GM21447 (cell line): Measurements from ENCODE around the gene TAF1B.
"Not testable (repeated sequence)": the region's sequence is repeated elsewhere in the genome, so short reads cannot be mapped to it uniquely, and the experiment has no call there.

Experiments
- ATAC-seq: cut with Tn5 transposase; IDR thresholded peaks from one replicate; pipeline ENCODE4 v1.9.1; 2021; ENCODE audit not compliant: unreplicated experiment

The TAF1B gene

DNA sequence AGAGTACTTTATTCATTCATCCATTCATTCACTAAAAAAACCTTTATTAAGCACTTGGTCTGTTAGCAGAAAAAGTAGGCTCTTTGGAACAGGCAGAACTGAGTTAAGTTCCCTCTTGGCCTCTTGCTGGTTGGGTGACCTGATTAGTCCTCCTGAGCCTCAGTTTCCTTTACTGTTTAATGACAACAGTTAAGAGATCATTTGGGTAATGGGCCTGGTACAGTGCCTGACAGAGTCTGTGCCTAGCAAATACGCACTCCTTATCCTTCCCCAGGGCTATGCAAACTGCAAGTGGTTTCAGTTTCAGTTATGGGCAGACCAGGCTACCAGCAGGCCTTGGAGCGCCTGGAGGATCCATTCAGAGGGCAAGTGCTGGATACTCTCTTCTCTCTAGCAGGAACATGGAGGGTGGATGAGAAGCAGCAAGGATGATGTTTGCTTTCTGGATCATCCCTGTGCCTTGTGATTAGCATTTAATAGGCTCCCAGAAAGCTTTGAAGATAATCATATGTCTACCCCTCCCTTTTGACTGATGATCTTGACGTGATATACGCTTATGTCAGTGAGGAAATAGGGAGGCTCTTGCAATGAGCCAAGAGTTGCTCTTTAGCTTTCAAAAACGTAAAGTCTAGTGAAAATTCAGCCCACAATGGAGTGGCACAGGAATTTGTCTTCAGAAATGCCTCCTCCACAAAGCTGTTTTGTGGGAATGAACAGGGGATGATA lies 12.4 kb upstream of the TAF1B start:
- ATAC-seq: no peak

DNA sequence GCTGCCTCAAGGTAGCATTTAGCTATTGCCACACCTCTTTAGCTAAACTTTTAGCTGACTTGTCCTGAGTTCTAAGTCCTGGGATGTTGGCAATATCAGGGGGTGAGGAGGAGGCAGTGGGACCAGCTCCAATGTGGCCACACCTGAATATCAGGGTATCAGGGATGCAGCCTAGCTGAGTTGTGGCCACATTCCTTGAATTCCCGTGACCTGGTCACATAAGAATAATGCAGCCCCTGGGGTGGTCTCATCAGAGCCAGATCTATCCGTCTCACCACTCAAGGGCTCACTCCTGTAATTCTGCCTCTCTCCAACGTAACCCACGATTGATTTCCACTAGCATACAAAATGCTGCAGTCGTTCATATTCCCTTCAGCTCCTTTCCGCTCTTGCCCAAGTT lies 11.6 kb upstream of the TAF1B start:
- no peak for ATAC-seq

DNA sequence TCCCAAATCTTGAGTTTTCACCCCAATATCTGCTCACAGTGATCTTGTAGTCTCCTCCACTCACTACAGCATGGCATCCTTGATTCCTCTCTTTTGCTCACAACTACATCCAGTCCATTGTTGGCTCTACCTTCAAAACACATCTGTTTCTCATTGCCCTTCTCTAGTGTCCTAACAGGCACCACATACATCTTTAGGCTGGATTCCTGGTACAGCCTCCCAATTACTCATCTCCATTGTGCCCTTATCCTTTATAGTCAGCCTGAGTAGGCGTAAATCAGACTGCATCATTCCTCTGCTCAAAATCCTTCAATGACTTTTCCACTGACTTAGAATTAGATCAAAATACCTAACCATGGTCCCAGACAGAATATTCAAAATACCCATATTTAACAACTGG lies 10.7 kb upstream of the TAF1B start:
- ATAC-seq: no peak

DNA sequence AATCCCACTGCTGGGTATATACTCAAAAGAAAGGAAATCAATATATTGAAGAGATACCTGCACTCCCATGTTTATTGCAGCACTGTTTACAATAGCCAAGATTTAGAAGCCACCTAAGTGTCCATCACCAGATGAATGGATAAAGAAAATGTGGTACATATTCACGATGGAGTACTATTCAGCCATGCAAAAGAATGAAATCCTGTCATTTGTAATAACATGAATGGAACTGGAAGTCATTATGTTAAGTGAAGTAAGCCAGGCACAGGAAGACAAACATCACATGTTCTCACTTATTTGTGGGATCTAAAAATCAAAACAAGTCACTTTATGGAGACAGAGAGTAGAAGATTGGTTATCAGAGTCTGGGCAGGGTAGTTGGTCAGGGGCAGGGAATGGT lies 8.2 kb upstream of the TAF1B start:
- not testable (repeated sequence) for ATAC-seq

DNA sequence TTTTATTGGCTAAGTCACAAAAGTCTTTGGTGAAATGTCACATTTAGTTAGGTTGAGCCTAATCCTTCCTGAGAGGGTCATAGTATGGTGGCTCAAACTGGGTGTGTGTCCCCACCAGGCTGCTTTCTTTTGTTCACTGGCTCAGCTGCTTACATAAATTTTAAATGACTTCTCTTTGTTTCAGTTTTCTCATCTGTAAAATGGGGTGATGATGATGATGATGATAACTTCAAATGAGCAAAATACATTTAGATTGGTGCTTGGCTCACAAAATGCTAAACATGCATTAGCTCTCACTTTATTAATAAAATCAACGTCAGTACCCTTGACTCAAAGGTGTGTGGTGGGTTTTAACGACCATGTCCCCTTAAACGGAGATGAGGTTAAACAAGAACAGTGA lies 7.2 kb upstream of the TAF1B start:
- ATAC-seq: no peak

DNA sequence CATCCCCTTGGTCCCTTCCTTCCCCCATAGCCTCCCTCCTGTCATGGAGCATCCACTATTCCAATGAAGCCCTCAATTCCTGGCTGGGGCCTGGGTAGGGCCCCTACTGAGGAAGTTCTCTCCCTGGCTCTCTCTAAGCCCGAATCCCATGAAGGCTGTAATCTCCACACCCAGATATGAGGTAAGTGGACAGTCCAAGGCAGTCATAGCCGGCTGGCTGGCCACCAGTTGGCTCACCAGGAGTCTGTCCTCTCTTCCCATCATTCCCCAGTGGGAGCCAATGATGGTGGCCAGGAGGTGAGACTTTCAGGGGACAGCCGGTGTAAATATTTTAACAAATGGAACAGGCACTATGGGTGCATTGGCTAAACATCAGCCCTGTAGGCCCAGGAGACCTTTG lies 6.8 kb upstream of the TAF1B start:
- no peak for ATAC-seq

DNA sequence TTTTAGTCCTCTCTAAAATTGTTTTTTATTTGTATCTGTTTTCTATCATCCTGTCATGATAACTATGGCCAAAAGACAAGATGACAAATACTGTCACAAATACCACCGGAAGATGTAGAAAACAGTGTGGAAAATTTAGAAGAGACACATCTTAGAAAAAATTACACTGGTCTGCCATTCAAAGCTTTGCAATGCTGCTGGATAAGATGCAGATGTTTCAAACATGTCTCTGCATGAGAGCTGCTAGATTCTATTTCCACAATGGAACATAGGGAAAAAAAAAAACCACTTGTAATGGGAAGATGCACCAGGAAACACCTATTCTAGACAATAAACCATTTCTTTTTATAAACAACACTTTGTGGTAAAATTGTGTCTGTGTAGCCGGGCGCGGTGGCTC lies 5.8 kb upstream of the TAF1B start:
- ATAC-seq: no peak

DNA sequence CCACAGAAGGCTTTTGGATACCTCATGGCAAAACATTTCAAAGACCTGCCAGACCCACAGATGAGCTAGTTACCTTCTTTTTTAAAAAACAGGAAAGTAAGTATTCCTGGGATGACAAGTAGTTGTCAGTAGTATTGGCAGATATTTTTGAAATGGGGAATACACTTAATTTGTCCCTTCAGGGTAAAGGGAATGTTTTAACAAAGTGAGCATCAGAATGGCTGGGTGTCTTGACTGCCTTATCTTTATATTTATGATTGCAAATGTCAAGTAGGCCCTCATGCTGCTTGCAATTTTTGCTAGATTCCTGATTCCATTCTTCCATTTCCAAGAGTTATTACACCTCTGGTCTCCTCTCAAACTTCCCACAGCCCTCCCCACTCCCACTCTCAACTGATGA lies 4.9 kb upstream of the TAF1B start:
- no peak for ATAC-seq

DNA sequence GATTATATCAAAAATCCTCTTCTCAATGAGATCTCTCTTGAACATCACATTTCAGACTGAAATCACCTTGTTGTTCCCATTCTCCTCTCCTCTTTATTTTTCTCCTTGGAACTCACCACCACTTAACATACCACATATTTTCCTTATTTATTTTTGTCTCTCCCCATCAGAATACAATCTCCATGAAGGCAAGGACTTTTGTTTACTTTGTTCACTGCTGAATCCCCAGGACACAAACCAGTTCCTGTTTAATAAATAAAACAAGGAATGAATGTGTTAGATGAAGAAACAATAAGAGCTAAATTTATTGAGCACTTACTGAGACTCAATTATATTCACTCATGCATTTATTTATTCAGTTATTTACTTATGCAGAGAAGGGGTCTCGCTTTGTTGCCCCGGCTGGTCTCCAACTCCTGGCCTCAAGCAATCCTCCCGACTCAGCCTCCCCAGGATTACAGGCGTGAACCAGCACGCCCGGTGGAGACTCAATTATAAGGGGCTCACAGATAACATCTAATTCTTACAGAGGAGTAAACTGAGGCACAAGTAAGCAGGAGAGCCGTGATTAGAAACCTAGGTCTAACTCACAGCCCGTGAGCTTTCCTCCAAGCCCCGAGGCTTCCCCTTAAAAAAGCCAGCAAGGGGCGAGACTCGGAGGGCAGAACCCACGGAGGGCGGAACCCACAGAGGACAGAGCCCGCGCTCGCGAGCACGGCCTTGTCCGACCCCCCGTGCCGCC lies 616 bp upstream of the TAF1B start:
- ATAC-seq: no peak

DNA sequence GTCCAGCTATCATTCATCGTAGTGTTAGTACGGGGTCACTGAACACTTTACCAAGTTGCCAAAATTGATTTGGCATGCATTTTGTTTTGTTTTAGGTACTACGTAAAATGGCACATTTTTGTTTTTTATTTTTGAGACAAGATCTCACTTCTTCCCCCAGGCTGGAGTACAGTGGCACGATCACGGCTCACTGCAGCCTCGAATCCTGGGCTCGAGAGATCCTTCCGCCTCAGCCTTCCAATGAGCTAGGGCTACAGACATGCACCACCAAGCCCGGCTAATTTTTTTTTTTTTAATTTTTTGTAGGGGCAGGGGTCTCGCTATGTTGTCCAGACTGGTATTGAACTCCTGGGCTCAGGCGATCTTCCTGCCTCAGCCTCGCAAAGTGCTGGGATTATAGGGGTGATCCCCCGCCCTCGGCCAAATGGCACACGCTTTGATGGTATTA lies 786 bp downstream of the TAF1B start:
- ATAC-seq: peak; percentile 7

DNA sequence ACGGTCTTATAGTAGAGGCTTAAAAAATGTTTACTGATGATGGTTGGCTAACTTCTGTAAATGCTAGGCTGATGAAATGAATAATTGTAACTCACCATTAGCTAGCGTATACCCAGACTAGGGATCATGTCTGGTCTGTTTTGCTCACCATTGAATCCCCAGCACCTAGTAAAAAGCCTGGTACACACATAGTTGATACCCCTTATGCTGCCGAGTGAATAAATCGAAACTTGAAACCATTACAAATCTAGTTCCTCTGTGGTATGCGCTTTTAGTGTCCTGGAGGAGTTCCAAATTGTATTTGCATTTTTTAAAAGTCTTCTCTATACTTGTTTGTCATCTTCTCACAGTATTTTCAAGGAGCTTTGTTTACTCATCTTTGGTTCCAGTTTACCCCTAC lies 1.3 kb downstream of the TAF1B start:
- no peak for ATAC-seq

DNA sequence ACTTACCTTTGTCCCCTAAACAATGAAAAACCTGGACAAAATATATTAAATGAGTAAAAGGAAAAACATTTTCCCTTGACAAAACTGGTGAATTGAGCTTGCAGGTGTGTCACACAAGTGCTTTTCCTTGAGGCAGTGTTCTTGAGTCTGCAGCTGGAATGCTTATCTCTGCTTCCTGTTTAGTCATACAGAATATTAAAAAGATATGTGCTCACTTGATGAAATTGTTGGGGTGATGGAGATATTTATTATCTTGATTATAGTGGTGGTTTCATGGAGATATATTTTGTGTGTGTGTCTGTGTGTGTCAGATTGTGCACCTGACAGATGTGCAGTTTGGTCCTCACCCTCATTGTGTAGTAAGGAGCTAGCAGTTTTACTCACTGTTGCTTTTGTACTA lies 3.3 kb downstream of the TAF1B start:
- ATAC-seq: no peak

DNA sequence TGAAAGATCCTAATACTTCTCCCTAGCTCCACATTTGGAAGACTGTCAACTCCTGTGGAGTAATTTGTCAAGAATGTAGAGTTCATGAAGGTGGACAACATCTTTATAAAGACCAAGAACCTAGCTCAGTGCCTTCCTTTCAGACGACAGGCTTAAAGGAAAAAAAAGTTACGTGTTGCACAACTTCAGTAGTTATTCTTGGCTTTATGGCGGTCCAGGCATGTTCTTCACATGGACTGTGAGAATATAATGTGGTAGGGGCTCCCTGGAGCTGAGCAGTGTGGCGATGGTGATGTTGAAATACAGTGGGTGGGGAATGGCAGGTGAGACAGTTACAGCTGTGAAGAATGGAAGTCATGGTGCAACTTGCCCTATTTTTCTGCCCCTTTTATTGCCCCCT lies 3.9 kb downstream of the TAF1B start:
- ATAC-seq: no peak

DNA sequence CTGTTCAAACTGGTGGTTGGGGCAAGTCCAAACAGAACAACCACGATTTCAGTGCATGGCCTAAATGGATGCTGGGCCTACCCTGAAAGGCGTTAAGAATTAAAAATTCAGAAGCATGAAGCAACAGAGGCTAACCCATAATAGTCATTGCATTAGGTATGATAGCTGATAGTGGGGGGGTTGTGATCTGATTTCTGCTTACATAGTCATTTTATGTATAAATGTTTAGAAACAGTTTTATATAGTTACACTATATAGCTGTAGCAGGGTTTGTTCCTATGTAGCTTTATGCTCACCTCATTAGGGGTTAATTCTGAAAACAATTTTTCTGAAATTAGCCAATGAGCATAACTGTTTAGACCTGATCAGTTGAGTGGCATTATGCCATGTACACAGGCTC lies 9.6 kb downstream of the TAF1B start:
- ATAC-seq: no peak

DNA sequence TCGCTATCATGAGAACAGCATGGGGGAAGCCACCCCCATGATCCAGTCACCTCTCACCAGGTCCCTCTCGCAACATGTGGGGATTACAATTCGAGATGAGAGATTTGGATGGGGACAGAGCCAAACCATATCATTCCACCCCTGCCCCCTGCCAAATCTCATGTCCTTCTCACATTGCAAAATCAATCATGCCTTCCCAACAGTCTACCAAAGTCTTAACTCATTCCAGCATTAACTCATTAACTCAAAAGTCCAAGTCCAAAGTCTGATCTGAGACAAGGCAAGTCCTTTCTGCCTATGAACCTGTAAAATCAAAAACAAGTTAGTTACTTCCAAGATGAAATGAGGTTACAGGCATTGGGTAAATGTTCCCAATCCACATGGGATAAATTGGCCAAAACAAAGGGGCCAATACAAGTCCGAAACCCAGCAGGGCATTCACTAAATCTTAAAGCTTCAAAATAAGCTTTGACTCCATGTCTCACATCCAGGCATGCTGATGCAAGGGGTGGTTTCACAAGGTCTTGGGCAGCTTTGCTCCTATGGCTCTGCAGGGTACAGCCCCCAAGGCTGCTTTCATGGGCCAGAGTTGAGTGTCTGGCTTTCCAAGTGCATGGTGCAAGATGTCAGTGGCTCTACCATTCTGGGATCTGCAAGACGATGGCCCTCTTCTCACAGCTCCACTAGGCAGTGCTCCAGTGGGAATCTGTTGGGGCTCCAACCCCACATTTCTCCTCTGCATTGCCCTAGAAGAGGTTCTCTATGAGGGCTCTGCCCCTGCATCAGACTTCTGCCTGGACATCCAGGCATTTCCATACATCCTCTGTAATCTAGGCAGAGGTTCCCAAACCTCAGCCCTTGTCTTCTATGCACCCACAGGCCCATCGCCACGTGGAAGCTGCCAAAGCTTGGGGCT lies 14.8 kb downstream of the TAF1B start:
- ATAC-seq: no peak

DNA sequence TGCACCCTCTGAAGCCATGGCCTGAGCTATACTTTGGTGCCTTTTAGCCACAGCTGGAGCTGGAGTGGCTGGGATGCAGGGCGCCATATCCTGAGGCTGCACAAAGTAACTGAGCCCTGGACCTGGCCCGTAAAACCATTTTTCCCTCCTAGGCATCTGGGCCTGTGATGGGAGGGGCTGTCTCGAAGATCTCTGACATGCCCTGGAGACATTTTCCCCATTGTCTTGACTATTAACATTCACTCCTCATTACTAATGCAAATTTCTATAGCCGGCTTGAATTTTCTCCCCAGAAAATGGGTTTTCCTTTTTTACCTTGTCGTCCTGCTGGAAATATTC lies 15.4 kb downstream of the TAF1B start:
- no peak for ATAC-seq

DNA sequence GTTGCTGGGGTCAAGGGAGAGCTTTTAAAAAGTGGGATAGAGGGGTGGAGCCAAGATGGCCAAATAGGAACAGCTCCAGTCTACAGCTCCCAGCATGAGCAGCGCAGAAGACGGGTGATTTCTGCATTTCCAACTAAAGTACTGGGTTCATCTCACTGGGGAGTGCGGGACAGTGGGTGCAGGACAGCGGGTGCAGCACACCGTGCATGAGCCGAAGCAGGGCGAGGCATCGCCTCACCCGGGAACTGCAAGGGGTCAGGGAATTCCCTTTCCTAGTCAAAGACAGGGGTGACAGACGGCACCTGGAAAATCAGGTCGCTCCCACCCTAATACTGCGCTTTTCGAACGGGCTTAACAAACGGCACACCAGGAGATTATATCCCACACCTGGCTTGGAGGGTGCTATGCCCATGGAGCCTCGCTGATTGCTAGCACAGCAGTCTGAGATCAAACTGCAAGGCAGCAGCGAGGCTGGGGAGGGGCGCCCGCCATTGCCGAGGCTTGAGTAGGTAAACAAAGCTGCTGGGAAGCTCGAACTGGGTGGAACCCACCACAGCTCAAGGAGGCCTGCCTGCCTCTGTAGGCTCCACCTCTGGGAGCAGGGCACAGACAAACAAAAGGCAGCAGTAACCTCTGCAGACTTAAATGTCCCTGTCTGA lies 17.8 kb downstream of the TAF1B start:
- ATAC-seq: not testable (repeated sequence)

DNA sequence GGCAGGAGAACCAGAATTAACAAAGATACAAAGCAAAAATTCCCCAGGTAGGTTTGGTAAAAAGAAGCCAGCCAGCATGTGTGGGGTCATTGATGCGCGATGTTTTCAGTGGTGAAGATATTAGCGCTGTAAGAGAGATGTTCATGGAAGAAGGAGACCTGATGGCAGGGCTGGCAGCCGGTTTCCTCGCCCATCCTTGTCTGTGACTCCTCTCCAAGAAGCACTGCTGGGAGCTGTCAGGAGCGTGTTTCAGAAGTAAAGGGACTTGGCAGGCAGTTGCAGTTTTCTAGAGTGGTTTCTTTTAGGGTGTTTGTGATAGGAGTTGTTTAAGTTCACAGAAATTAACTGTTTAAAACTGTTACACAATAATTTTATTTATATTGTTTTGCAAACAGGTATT lies 24.6 kb downstream of the TAF1B start:
- no peak for ATAC-seq

DNA sequence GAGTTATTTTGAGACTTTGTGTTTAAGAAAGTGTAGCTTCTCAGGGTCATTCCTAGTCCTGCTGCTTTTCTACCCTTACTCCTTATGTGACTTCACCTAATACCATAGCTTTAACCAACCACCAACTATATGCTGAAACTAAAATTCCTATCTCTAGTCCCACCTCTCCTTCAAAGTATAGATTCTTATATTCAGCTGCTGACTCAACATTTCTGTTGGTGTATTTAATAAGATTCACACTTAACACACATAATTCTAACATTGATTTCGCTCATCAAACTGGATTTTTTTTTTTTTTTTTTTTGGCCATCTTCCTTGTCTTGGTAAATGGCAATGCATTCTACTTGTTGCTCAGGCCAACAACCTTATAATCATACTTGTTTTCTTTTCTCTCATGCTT lies 30.1 kb downstream of the TAF1B start:
- ATAC-seq: no peak

DNA sequence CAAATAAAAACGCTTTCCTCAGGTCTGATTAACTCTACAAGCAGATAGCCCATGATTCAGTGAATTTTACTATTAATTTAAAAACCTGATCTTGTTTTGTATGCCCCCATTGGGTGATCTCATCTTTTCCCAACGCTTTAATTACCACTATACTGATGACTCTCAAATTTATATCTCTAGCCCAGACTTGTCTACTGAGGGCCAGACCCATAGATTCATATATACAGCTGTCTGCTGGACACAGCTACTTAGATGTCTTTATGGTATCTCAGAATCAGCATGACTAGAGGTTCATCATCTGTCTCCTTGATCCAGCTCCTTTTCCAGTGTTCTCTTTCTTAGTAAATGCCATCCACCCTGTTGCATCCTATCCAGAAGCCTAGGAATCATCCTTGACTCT lies 33.8 kb downstream of the TAF1B start:
- ATAC-seq: no peak

DNA sequence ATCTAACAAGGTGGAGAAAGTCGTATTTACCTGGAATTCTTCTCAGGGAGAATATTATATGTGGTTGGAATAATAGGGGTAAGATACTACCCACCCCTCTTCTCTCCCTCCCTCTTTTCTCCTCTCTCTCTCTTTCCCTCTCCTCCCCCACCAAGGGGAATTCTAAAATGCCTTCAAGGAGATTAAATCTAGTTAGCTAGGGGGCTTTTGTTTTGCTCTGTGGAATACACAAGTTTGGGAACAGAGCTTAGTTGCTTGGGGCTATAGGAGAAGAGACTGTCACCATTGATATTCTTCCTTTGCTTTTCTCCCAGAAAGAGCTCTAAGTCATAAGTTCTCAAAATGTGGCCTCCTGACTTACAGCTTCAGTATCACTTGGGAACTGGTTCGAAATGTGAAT lies 34.5 kb downstream of the TAF1B start:
- no peak for ATAC-seq
